ENCODE data around the gene HEPHL1. TPM values are rescaled to one million over a fixed set of nuclear protein-coding genes. Genes with fewer than 3 reads are reported as not detected.

The HEPHL1 gene
- total and polyA plus RNA-seq, 2 donors = 0.14 to 0.27 TPM

GRCh38 chr11:93986716-93987115, 34.4 kb upstream of the HEPHL1 start:
- Histone ChIP-seq H3K27me3 (ENCODE audit: control insufficient read depth in 2 of 2, insufficient read depth in 1 of 2, low read length in 1 of 2) (no peaks in the 10 kb centered on the region), H3K4me3 (ENCODE audit: low read length in 2 of 2) (no peak overlapping the region), H3K27ac (ENCODE audit: low read depth in 1 of 2, low read length in 1 of 2) (no peak overlapping the region), H3K36me3 (ENCODE audit: control insufficient read depth in 2 of 2, insufficient read depth in 2 of 2, low read length in 1 of 2) (no peaks in the 10 kb centered on the region), H3K9me3 (ENCODE audit: control insufficient read depth in 2 of 2, insufficient read depth in 1 of 2, low read length in 1 of 2) (no peaks in the 10 kb centered on the region), H3K4me1 (ENCODE audit: control insufficient read depth in 2 of 2, insufficient read depth in 2 of 2, low read length in 2 of 2) (no peaks in the 10 kb centered on the region)
- no peak for DNase-seq (ENCODE audit: low read depth in 6 of 9, low spot score in 9 of 9)
- 85% methylated on average over 3 of the region's 3 CpGs for WGBS

GRCh38 chr11:93988455-93988854, 32.7 kb upstream of the HEPHL1 start:
- no peak for DNase-seq (ENCODE audit: low read depth in 6 of 9, low spot score in 9 of 9)
- no peaks in the 10 kb centered on the region for H3K4me1 ChIP-seq (ENCODE audit: control insufficient read depth in 2 of 2, insufficient read depth in 2 of 2, low read length in 2 of 2)
- H3K4me3 ChIP-seq (ENCODE audit: low read length in 2 of 2) = no peak overlapping the region
- H3K36me3 ChIP-seq (ENCODE audit: control insufficient read depth in 2 of 2, insufficient read depth in 2 of 2, low read length in 1 of 2) = no peaks in the 10 kb centered on the region
- no peak overlapping the region for H3K27ac ChIP-seq (ENCODE audit: low read depth in 1 of 2, low read length in 1 of 2)
- WGBS = 67% methylated on average over 1 of the region's 1 CpG
- H3K27me3 ChIP-seq (ENCODE audit: control insufficient read depth in 2 of 2, insufficient read depth in 1 of 2, low read length in 1 of 2) = no peaks in the 10 kb centered on the region
- peaks cover 0 to 1% of the 10 kb centered on the region in 2 donors for H3K9me3 ChIP-seq (ENCODE audit: control insufficient read depth in 2 of 2, insufficient read depth in 1 of 2, low read length in 1 of 2)

GRCh38 chr11:93988912-93989311, 32.2 kb upstream of the HEPHL1 start:
- Histone ChIP-seq H3K9me3 (ENCODE audit: control insufficient read depth in 2 of 2, insufficient read depth in 1 of 2, low read length in 1 of 2) (peaks cover 0 to 2% of the 10 kb centered on the region in 2 donors), H3K27me3 (ENCODE audit: control insufficient read depth in 2 of 2, insufficient read depth in 1 of 2, low read length in 1 of 2) (no peaks in the 10 kb centered on the region), H3K4me3 (ENCODE audit: low read length in 2 of 2) (no peak overlapping the region), H3K36me3 (ENCODE audit: control insufficient read depth in 2 of 2, insufficient read depth in 2 of 2, low read length in 1 of 2) (no peaks in the 10 kb centered on the region), H3K4me1 (ENCODE audit: control insufficient read depth in 2 of 2, insufficient read depth in 2 of 2, low read length in 2 of 2) (no peaks in the 10 kb centered on the region), H3K27ac (ENCODE audit: low read depth in 1 of 2, low read length in 1 of 2) (no peak overlapping the region)
- no peak for DNase-seq (ENCODE audit: low read depth in 6 of 9, low spot score in 9 of 9)
- 96% methylated on average over 3 of the region's 3 CpGs for WGBS

GRCh38 chr11:93993747-93994146, 27.4 kb upstream of the HEPHL1 start:
- Histone ChIP-seq H3K27ac (ENCODE audit: low read depth in 1 of 2, low read length in 1 of 2) (no peak overlapping the region), H3K4me3 (ENCODE audit: low read length in 2 of 2) (no peak overlapping the region), H3K4me1 (ENCODE audit: control insufficient read depth in 2 of 2, insufficient read depth in 2 of 2, low read length in 2 of 2) (no peaks in the 10 kb centered on the region), H3K27me3 (ENCODE audit: control insufficient read depth in 2 of 2, insufficient read depth in 1 of 2, low read length in 1 of 2) (no peaks in the 10 kb centered on the region), H3K36me3 (ENCODE audit: control insufficient read depth in 2 of 2, insufficient read depth in 2 of 2, low read length in 1 of 2) (no peaks in the 10 kb centered on the region), H3K9me3 (ENCODE audit: control insufficient read depth in 2 of 2, insufficient read depth in 1 of 2, low read length in 1 of 2) (peaks cover 0 to 7% of the 10 kb centered on the region in 2 donors)
- WGBS = 92% methylated on average over 1 of the region's 1 CpG
- DNase-seq (ENCODE audit: low read depth in 6 of 9, low spot score in 9 of 9) = no peak

GRCh38 chr11:93997741-93998140, 23.4 kb upstream of the HEPHL1 start:
- Histone ChIP-seq H3K27me3 (ENCODE audit: control insufficient read depth in 2 of 2, insufficient read depth in 1 of 2, low read length in 1 of 2) (no peaks in the 10 kb centered on the region), H3K4me1 (ENCODE audit: control insufficient read depth in 2 of 2, insufficient read depth in 2 of 2, low read length in 2 of 2) (no peaks in the 10 kb centered on the region), H3K27ac (ENCODE audit: low read depth in 1 of 2, low read length in 1 of 2) (no peak overlapping the region), H3K4me3 (ENCODE audit: low read length in 2 of 2) (no peak overlapping the region), H3K36me3 (ENCODE audit: control insufficient read depth in 2 of 2, insufficient read depth in 2 of 2, low read length in 1 of 2) (no peaks in the 10 kb centered on the region), H3K9me3 (ENCODE audit: control insufficient read depth in 2 of 2, insufficient read depth in 1 of 2, low read length in 1 of 2) (peaks cover 0 to 7% of the 10 kb centered on the region in 2 donors)
- DNase-seq (ENCODE audit: low read depth in 6 of 9, low spot score in 9 of 9) = no peak
- WGBS = 92% methylated on average over 3 of the region's 3 CpGs

- H3K4me3 ChIP-seq (ENCODE audit: low read length in 2 of 2) = no peak overlapping the region
- no peaks in the 10 kb centered on the region for H3K27me3 ChIP-seq (ENCODE audit: control insufficient read depth in 2 of 2, insufficient read depth in 1 of 2, low read length in 1 of 2)
- DNase-seq (ENCODE audit: low read depth in 6 of 9, low spot score in 9 of 9) = no peak
- H3K27ac ChIP-seq (ENCODE audit: low read depth in 1 of 2, low read length in 1 of 2) = no peak overlapping the region
- H3K36me3 ChIP-seq (ENCODE audit: control insufficient read depth in 2 of 2, insufficient read depth in 2 of 2, low read length in 1 of 2) = no peaks in the 10 kb centered on the region
- no peaks in the 10 kb centered on the region for H3K4me1 ChIP-seq (ENCODE audit: control insufficient read depth in 2 of 2, insufficient read depth in 2 of 2, low read length in 2 of 2)
- 83% methylated on average over 2 of the region's 2 CpGs for WGBS
- H3K9me3 ChIP-seq (ENCODE audit: control insufficient read depth in 2 of 2, insufficient read depth in 1 of 2, low read length in 1 of 2) = no peaks in the 10 kb centered on the region
Observed at GRCh38 chr11:94000659-94001058, 20.5 kb upstream of the HEPHL1 start.

GRCh38 chr11:94002226-94002625, 18.9 kb upstream of the HEPHL1 start:
- H3K27me3 ChIP-seq (ENCODE audit: control insufficient read depth in 2 of 2, insufficient read depth in 1 of 2, low read length in 1 of 2) = no peaks in the 10 kb centered on the region
- H3K4me3 ChIP-seq (ENCODE audit: low read length in 2 of 2) = no peak overlapping the region
- no peaks in the 10 kb centered on the region for H3K4me1 ChIP-seq (ENCODE audit: control insufficient read depth in 2 of 2, insufficient read depth in 2 of 2, low read length in 2 of 2)
- H3K27ac ChIP-seq (ENCODE audit: low read depth in 1 of 2, low read length in 1 of 2) = no peak overlapping the region
- no peak for DNase-seq (ENCODE audit: low read depth in 6 of 9, low spot score in 9 of 9)
- 91% methylated on average over 2 of the region's 2 CpGs for WGBS
- no peaks in the 10 kb centered on the region for H3K36me3 ChIP-seq (ENCODE audit: control insufficient read depth in 2 of 2, insufficient read depth in 2 of 2, low read length in 1 of 2)
- no peaks in the 10 kb centered on the region for H3K9me3 ChIP-seq (ENCODE audit: control insufficient read depth in 2 of 2, insufficient read depth in 1 of 2, low read length in 1 of 2)

GRCh38 chr11:94007426-94007825, 13.7 kb upstream of the HEPHL1 start:
- Histone ChIP-seq H3K27ac (ENCODE audit: low read depth in 1 of 2, low read length in 1 of 2) (no peak overlapping the region), H3K4me3 (ENCODE audit: low read length in 2 of 2) (no peak overlapping the region), H3K36me3 (ENCODE audit: control insufficient read depth in 2 of 2, insufficient read depth in 2 of 2, low read length in 1 of 2) (no peaks in the 10 kb centered on the region), H3K27me3 (ENCODE audit: control insufficient read depth in 2 of 2, insufficient read depth in 1 of 2, low read length in 1 of 2) (no peaks in the 10 kb centered on the region), H3K4me1 (ENCODE audit: control insufficient read depth in 2 of 2, insufficient read depth in 2 of 2, low read length in 2 of 2) (no peaks in the 10 kb centered on the region), H3K9me3 (ENCODE audit: control insufficient read depth in 2 of 2, insufficient read depth in 1 of 2, low read length in 1 of 2) (no peaks in the 10 kb centered on the region)
- DNase-seq (ENCODE audit: low read depth in 6 of 9, low spot score in 9 of 9) = no peak

- H3K27me3 ChIP-seq (ENCODE audit: control insufficient read depth in 2 of 2, insufficient read depth in 1 of 2, low read length in 1 of 2) = no peaks in the 10 kb centered on the region
- no peak for DNase-seq (ENCODE audit: low read depth in 6 of 9, low spot score in 9 of 9)
- no peaks in the 10 kb centered on the region for H3K36me3 ChIP-seq (ENCODE audit: control insufficient read depth in 2 of 2, insufficient read depth in 2 of 2, low read length in 1 of 2)
- no peaks in the 10 kb centered on the region for H3K4me1 ChIP-seq (ENCODE audit: control insufficient read depth in 2 of 2, insufficient read depth in 2 of 2, low read length in 2 of 2)
- no peaks in the 10 kb centered on the region for H3K9me3 ChIP-seq (ENCODE audit: control insufficient read depth in 2 of 2, insufficient read depth in 1 of 2, low read length in 1 of 2)
- 73% methylated on average over 4 of the region's 4 CpGs for WGBS
- no peak overlapping the region for H3K4me3 ChIP-seq (ENCODE audit: low read length in 2 of 2)
- no peak overlapping the region for H3K27ac ChIP-seq (ENCODE audit: low read depth in 1 of 2, low read length in 1 of 2)
Observed at GRCh38 chr11:94007906-94008305, 13.2 kb upstream of the HEPHL1 start.

- WGBS = 55% methylated on average over 1 of the region's 1 CpG
- no peaks in the 10 kb centered on the region for H3K27me3 ChIP-seq (ENCODE audit: control insufficient read depth in 2 of 2, insufficient read depth in 1 of 2, low read length in 1 of 2)
- no peaks in the 10 kb centered on the region for H3K36me3 ChIP-seq (ENCODE audit: control insufficient read depth in 2 of 2, insufficient read depth in 2 of 2, low read length in 1 of 2)
- no peak for DNase-seq (ENCODE audit: low read depth in 6 of 9, low spot score in 9 of 9)
- no peak overlapping the region for H3K27ac ChIP-seq (ENCODE audit: low read depth in 1 of 2, low read length in 1 of 2)
- H3K4me1 ChIP-seq (ENCODE audit: control insufficient read depth in 2 of 2, insufficient read depth in 2 of 2, low read length in 2 of 2) = no peaks in the 10 kb centered on the region
- H3K9me3 ChIP-seq (ENCODE audit: control insufficient read depth in 2 of 2, insufficient read depth in 1 of 2, low read length in 1 of 2) = no peaks in the 10 kb centered on the region
- H3K4me3 ChIP-seq (ENCODE audit: low read length in 2 of 2) = no peak overlapping the region
Observed at GRCh38 chr11:94010136-94010535, 11.0 kb upstream of the HEPHL1 start.

Measured in thymus (tissue), 11 donors.